CD4-positive, alpha-beta T cell treated with Interleukin-2 at 100 ng/mL for 4 hours (primary cell): Measurements from ENCODE around the gene CDCA7L.

ENCODE experiments used
- DNase-seq: peaks from one replicate; pipeline ENCODE4 v3.0.0-alpha.2; 2020; ENCODE audit warnings: low spot score

The CDCA7L gene, protein sequence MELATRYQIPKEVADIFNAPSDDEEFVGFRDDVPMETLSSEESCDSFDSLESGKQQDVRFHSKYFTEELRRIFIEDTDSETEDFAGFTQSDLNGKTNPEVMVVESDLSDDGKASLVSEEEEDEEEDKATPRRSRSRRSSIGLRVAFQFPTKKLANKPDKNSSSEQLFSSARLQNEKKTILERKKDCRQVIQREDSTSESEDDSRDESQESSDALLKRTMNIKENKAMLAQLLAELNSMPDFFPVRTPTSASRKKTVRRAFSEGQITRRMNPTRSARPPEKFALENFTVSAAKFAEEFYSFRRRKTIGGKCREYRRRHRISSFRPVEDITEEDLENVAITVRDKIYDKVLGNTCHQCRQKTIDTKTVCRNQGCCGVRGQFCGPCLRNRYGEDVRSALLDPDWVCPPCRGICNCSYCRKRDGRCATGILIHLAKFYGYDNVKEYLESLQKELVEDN

GRCh38 chr7:21945454-21946221 is at the start of gene CDCA7L:
CDCA7L (minus strand) TSS chr7:21945899; CDS start chr7:21945804, 95 bp downstream.
- peak; percentile 12 for DNase-seq

DNA sequence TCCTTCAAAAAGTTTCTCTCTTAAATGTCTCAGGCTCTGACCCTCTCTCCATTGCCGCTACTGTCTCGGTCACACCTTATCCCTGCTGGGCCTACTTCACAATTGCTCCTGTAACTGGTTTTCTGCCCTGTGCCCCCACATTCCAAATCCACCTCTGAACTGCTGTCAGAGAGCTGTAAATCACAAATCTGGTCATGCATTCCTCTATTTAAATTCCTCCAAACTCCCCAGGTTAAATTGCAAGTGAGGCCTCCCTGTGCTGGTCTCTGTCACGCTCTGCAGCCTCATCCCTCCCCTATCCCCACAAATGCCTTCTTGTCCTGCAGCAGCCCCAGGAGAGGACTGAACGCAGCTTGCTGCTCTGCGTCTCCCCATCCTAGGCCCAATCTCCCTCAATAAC is 40.4 kb upstream of the CDCA7L start:
- DNase-seq: no peak

DNA sequence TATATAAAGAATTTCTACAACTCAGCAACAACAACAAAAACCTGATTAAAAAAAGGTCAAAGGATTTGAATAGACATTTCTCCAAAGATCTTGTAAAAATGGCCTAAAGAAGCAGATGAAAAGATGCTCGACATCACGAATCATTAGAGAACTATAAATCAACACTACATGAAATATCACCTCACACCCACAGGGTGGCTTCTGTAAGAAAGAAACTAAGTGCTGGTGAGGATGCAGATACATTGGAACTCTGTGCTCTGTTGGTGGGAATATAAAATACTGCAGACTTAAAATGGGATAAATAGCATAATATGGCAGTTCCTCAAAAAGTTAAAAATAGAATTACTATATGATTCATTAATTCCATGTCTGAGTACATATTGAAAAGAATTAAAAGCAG is 38.3 kb upstream of the CDCA7L start:
- no peak for DNase-seq

- no peak for DNase-seq
Observed at GRCh38 chr7:21983056-21983455, 37.4 kb upstream of the CDCA7L start.

DNA sequence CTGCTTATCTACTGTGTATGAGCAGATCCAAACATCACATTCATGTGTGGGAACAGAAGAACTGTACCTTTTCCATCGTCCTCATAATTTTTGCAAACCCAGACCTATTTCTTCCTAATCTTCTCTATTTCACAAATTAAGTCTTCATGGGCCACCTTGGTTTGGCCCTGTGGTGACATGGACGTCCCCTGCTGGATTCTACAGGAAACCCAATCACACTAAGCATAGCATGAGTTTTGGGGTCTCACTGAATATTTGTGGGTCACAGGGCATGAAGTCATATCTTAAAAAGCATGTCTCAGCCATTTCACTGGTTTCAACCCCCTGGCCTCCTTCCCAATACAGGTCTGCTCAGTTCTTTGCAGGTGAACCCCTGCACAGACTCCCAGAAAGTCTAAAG is 35.8 kb upstream of the CDCA7L start:
- DNase-seq: no peak

DNA sequence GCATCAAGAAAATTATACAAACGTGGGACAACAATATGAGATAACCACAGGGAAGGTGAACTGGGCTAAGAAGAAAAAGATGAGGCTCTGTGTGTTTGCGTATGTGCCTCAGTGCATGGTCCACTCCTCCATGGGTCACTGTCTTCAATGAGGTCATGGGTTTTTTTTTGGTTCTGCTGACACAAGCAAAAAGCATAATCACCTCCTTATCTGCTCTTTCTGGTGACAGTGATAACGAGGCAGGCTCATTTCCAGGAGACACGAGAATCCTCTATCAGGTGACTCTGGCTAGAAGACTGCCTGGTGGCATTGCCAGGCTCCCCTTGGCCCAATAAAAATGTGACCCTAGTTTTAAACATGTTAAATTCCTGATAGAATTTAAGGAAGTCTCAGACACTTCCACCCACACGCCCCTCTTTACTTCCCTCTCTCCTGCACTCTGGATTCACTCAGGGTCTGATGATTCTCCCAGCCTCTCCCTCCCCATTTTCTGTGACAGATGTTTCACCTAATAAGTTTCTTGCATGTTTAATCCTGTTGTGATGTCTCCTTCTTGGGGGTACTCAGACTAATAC is 35.3 kb upstream of the CDCA7L start:
- DNase-seq: no peak

DNA sequence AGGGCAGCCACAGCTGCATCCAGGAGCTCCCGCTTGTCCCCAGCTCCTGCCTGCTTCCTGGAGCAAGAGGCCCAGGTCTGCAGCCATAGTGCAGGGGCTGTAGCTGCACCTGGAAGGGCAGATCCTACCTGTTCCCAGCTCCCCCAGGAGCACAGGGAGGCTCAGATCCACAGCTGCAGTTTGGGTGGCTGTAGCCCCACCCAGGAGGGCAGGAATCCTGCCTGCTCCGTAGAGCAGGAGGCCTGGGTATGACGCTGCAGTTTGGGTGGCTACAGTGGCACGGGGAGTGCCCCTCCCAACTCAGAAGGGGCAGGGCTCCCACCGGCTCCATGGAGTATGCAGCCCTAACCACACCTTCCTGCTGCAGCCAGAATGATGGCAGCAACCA is 26.7 kb upstream of the CDCA7L start:
- DNase-seq: no peak

- DNase-seq: no peak
Observed at GRCh38 chr7:21971780-21972396, 26.2 kb upstream of the CDCA7L start.

- DNase-seq: no peak
Observed at GRCh38 chr7:21969822-21970221, 24.1 kb upstream of the CDCA7L start.

GRCh38 chr7:21967598-21968003 is 21.9 kb upstream of the CDCA7L start:
- peak; percentile 10 for DNase-seq

- no peak for DNase-seq
Observed at GRCh38 chr7:21966271-21966670, 20.6 kb upstream of the CDCA7L start.

DNA sequence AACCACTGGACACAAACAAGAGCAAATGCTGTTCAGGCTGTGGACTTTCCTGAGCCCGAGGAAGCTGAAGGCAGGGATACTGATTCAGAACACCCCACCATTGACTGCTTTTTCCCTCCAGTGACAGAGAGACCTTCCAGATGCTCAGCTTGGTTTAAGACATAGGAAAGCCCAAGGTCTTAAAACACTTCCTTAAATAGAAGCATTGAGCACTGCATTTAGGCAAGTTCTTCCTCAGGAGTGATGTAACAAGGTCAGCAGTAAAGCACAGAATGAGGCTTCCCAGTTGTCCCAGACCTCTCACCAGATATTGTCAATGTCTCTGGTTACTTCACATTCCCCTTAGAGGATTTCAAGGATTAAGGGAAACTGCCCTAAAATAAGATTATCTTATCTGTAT is 19.6 kb upstream of the CDCA7L start:
- DNase-seq: no peak

DNA sequence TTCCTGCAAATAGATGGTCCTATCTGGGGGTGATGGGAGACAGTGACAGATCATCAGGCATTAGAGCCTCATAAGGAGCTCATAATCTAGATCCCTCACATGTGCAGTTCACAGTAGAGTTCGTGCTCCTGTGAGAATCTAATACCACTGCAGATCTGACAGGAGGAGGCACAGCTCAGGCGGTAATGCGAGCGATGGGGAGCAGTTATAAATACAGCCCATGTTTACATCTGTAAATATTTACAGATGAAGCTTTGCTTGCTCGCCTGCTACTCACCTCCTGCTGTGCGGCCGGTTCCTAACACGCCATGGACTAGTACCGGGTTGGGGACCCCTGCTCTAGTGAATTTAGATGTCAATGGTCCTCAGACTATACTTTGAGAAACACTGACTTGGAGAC is 17.0 kb upstream of the CDCA7L start:
- no peak for DNase-seq

- no peak for DNase-seq
Observed at GRCh38 chr7:21960922-21961321, 15.2 kb upstream of the CDCA7L start.

DNA sequence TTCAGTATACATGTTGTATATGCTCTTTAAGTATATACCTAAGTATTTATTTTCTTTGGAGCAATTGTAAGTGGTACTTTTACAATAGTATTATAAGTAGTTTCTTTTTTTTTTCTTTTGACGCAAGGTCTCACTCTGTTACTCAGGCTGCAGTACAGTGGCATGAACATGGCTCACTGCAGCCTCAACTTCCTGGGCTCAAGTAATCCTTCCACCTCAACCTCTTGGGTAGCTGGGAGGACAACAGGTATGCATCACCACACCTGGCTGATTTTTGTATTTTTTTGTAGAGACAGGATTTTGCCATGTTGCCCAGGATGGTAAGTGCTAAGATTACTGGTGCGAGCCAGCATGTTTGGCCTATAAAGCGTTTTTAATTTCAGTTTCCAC is 13.7 kb upstream of the CDCA7L start:
- no peak for DNase-seq

GRCh38 chr7:21953781-21954180 is 8.1 kb upstream of the CDCA7L start:
- DNase-seq: no peak

DNA sequence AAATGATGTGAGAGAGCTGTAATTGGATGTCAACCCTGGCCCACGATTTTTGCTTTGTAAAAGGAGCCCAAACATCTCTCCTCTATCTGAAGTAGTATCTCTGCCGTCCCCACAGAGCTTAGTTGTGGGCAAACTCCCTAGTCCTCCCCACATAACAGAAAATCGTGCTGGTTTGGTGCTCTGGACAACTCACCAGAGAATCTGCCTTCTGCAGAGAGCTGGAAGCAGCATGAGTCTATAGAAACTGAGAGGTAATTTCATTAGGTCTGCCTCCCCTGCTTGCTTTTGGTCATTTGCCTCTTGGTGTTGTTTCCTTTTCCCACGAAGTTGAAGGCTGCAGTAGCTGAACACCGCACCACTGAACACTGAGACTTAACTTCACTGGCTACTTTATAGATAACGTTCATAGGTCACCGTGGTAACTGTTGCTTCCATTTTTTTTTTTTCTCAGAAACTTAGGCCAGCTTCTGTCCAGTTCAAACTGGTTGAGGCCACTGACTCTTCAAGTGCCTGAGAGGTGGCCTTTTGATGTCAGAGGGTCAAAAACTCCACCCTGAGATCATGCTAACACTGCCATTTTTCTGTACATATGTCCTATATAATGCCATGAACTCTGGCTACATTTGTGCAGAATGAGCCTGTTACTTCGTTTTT is 3.3 kb upstream of the CDCA7L start:
- no peak for DNase-seq

DNA sequence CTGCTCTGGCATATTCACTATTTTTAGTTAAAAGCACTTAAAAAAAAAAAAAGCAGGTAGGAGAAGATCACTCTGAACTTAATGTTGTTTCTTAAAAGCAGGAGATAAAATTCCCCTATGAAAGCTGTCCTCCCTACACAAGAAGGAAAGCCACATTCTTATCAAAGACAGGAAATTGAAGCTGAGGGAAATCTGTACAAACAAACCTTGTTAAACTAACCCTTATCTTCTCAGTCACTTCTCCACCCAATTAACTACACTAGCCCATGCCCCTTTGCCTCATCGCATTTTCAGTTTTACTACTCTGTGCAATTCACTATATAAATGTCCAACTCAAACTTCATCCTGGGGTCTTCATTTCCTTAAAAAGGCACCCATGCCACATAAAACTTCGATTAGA is 2.7 kb upstream of the CDCA7L start:
- no peak for DNase-seq

GRCh38 chr7:21947946-21948345 is 2.2 kb upstream of the CDCA7L start:
- no peak for DNase-seq

- DNase-seq: no peak
Observed at GRCh38 chr7:21947056-21947455, 1.4 kb upstream of the CDCA7L start.

DNA sequence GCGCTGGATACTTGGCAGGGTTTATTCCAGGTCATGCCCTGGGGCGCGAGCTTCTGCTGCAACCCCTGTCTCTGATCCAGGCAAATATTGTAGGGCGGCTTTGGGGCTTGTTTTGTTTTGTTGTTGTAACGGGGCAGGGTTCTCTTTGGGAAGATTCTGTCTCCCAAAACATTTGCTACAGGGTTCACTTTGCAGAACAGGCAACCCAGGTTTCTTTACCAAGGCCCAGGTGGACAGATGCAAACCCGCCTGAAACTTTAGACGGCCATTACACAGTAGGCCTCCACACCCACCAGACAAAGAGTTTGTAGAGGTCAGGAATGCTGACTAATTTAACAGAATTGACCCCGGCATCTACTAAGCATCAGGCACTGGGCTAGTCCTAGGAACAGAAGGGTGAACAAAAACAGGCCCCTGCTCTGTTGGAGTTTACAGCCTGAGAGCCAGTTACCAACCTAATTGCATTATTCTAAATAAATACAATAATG is 567 bp upstream of the CDCA7L start:
- no peak for DNase-seq
